Glomerular visceral epithelial cell (primary cell): ENCODE results near the gene POPDC2.
A peak's percentile ranks its signal among the peaks of the same experiment; 100 is the strongest.
"Not testable (repeated sequence)": the region's sequence is repeated elsewhere in the genome, so short reads cannot be mapped to it uniquely, and the experiment has no call there.

Source experiments
- DNase-seq: peaks from one replicate; pipeline ENCODE4 v3.0.0-alpha.2; 2016; ENCODE audit errors: extremely low spot score

POPDC2 gene

GRCh38 chr3:119660474-119661440 lies at the start of gene POPDC2:
POPDC2 (minus strand) TSS chr3:119660589; CDS start chr3:119660423, 166 bp downstream.
- DNase-seq = no peak

- no peak for DNase-seq
These were observed 43.6 kb upstream of the POPDC2 start for GRCh38 chr3:119703820-119704531.

GRCh38 chr3:119702530-119703527 lies 42.4 kb upstream of the POPDC2 start, which contains the start of gene CFAP91:
CFAP91 (plus strand) TSS chr3:119703022; CDS start chr3:119703099, 77 bp downstream.
- DNase-seq = peak; percentile 95

GRCh38 chr3:119700920-119701734 lies 40.7 kb upstream of the POPDC2 start:
- no peak for DNase-seq

DNA sequence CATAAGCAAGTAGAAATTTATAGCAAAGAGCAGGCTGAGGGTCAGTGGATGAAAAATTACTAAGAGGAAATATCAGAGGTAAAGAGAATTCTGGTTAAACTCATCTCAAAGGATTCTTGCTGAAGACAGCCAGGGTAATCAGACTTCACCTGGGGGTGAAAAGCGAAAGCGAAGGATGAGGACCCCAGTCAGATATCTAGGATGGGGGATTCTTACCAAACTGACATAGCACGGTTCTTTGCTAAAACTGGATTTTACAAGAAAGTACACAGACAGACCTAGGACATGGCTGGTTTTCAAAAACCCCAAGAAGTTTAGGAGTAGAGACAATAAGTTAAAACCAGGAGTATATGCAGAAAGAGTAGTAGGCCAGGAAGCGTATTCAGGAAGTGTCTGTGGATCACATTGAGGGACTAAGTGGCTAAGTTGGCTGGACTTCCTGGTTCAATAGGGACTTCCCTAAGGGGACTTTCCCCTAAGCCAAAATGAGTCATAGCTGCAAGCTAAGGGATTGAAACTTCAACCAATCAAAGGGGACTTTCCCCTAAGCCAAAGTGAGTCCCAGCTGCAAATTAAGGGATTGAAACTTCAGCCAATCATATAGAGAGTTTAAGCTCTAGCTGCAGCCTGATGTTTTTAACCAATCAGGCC lies 40.0 kb upstream of the POPDC2 start:
- peak; percentile 61 for DNase-seq

- DNase-seq = no peak
These were observed 37.0 kb upstream of the POPDC2 start for GRCh38 chr3:119697394-119697793.

DNA sequence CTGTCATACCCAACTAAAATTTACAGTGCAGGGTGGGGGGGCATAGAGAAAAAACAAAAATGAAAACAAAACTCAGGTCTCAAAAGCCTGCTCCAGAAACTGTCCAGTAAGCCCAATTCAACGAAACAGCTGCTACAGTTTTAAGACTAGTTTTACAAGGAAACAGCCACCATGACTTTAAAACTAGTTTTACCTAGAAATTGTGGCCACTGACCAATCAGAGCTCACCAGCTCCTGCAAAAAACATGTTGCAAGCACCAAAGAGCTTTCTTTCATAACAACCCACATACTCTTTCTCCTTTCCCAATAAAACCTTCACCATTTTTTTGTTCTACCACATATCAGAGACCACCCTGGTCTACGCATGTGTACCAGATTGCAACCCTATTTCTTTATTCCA lies 35.1 kb upstream of the POPDC2 start:
- no peak for DNase-seq

DNA sequence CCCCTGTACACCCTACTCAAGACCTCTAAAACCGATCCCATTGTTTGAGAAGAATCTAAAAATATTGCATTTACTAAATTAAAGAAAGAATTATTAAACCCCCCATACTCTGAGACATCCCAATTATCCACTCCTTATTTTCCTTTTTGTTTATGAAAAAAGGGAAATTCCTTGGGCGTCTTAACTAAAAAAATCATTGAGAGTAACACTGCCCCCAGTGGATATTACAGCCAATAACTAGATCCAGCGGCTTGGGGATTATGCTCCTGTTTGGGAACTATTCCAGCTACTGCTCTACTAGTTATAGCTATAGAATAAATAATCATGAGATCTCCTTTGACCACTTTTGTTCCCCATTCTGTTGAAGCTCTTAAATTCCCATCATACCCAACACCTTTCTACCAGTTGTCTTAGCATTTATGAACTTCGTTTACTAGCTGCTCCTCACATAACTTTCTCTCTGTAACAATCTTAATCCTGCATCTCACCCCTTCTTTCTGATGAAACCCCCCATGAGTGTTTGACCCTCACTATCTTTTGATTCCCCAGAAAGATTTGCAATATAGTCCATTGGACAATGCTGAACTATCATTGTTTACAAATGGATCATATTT lies 29.8 kb upstream of the POPDC2 start:
- DNase-seq = no peak

- no peak for DNase-seq
These were observed 23.0 kb upstream of the POPDC2 start for GRCh38 chr3:119683421-119683820.

DNA sequence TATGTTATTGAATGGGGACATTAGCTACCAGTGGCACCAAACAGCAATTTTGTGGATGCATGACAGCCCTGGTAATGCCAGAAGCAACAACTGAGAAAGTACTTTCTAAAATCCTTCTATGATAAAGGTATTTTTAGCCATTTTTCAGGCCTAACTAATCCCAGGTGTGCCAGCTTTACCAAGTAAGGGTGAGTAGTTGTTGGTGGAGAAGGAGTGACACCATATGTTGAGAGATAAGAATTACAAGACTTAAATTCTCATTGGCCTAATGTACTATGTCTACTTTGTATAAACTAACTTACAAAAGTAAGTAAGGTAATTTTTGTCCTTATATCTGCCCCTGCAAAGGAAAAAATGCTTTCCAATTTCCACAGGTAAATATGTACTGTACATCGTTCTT lies 20.9 kb upstream of the POPDC2 start:
- peak; percentile 48 for DNase-seq

GRCh38 chr3:119679874-119680273 lies 19.5 kb upstream of the POPDC2 start:
- no peak for DNase-seq

DNA sequence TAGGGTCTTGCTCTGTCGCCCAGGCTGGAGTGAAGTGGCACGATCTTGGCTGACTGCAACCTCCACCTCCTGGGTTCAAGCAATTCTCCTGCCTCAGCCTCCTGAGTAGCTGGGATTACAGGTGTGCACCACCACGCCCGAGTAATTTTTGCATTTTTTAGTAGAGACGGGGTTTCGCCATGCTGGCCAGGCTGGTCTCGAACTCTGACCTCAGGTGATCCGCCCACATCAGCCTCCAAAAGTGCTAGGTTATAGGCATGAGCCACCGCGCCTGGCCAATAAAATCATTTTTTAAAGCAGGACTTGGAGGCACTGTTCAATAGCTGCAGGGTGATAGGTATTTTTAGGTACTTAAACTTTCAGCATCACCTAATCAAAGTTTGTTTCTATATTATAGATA lies 17.8 kb upstream of the POPDC2 start:
- DNase-seq = not testable (repeated sequence)

DNA sequence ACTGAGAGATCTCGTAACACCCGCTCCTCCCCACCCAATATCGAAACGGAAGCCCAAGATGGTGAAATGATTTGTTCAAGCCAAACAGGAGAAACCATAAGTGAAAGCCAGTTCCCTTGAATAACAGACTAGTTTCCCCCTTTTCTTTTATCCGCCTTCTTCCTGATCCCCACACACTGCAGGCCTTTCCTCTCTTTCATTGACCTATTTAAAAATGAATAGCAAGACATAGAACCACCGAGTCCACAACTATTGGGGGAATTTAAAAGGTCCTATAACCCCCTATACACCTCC lies 17.2 kb upstream of the POPDC2 start:
- DNase-seq = no peak

DNA sequence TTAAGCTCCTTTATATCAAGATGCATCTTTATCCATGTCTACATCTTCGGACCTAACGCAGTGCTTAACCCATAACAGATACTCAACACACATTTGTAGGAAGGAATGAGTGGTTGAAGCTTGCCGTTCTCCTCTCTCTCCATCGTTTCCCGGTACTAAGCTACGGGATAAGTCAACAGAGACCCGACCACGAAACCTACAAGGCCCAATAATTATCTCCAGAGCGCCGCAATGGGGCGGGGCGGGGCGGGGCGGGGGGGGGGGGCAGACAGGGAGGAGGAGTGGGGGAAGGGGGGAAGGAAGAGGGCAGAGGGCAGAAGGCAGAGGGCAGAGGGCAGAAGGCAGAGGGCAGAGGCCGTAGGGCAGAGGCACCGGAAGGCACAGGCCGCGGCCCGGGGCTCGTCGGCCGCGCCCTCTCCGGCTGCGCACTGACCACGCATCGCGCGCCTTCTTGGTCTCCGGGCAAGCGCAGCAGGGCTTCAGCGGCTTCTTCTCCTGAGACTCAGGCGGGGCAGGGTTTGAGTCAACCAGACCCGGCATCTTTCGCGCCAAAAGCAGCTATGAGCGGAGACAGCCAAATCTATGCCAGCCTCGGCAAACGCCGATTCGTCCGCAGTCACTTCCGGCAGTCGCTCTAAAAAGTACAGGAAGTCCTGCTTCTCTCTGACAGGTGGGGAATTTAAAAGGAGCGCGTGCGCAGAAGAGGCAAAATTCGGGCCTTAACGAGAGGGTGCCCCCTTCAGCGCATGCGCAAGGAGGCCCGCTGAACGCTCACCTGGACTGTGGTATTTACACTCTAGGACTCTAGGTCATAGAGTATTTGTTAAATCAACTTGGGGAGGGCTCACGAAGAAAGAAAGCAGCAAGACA lies 16.6 kb upstream of the POPDC2 start, which contains the start of gene COX17:
Gene COX17 (minus strand): TSS at position 636 of the 870 bp plus-strand sequence. CDS start 96 bp downstream, at position 540.
- peak; percentile 96 for DNase-seq

GRCh38 chr3:119676020-119676419 lies 15.6 kb upstream of the POPDC2 start:
- no peak for DNase-seq

GRCh38 chr3:119675188-119675874 lies 14.9 kb upstream of the POPDC2 start:
- no peak for DNase-seq

GRCh38 chr3:119673875-119674274 lies 13.5 kb upstream of the POPDC2 start:
- no peak for DNase-seq

DNA sequence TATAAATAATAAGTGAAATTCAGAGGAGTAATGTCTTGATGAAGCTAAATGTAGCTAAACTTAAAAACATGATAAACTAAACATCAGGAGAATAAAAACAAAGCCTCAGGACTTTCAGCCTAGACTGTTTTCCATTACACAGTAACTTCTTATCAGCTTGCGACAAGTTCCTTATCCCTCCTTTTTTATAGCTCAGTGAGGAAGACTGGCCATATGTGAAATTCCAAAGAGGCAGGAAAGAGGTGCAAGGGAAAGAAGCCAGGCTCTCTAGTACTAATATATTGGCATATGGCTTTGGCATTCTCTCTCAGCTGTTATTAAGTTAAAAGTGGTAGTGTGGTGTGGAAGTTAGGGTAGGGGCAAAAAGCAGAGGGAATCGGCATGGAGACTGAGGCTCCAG lies 12.4 kb upstream of the POPDC2 start:
- no peak for DNase-seq
